OCI-M2 (cell line): ENCODE results near the gene WFIKKN1.
"Not testable (repeated sequence)": the region's sequence is repeated elsewhere in the genome, so short reads cannot be mapped to it uniquely, and the experiment has no call there.

Source experiments
- DNase-seq: peaks from one replicate; lab custom pipeline; 2025; ENCODE audit not compliant: unreplicated experiment; lab: John Stamatoyannopoulos, UW

The WFIKKN1 gene

GRCh38 chr16:593807-594206 lies 37.0 kb upstream of the WFIKKN1 start:
- no peak for DNase-seq

GRCh38 chr16:595094-595528 lies 35.7 kb upstream of the WFIKKN1 start:
- no peak for DNase-seq

- no peak for DNase-seq
Observed at GRCh38 chr16:595942-596735, 34.6 kb upstream of the WFIKKN1 start.

GRCh38 chr16:596736-597060 lies 34.1 kb upstream of the WFIKKN1 start:
- no peak for DNase-seq

GRCh38 chr16:597655-598054 lies 33.1 kb upstream of the WFIKKN1 start:
- DNase-seq, result not testable (repeated sequence)

GRCh38 chr16:598823-599739 lies 31.7 kb upstream of the WFIKKN1 start:
- no peak for DNase-seq

- DNase-seq, result no peak
Observed at GRCh38 chr16:600781-601180, 30.0 kb upstream of the WFIKKN1 start.

- no peak for DNase-seq
Observed at GRCh38 chr16:603933-604332, 26.9 kb upstream of the WFIKKN1 start.

- DNase-seq, result no peak
Observed at GRCh38 chr16:606656-607307, 24.0 kb upstream of the WFIKKN1 start.

- no peak for DNase-seq
Observed at GRCh38 chr16:608019-608418, 22.8 kb upstream of the WFIKKN1 start.

- DNase-seq, result no peak
Observed at GRCh38 chr16:609316-609715, 21.5 kb upstream of the WFIKKN1 start.

GRCh38 chr16:609984-610383 lies 20.8 kb upstream of the WFIKKN1 start:
- DNase-seq, result no peak

- DNase-seq, result no peak
Observed at GRCh38 chr16:610513-611381, 20.0 kb upstream of the WFIKKN1 start.

GRCh38 chr16:615122-615521 lies 15.7 kb upstream of the WFIKKN1 start:
- DNase-seq, result no peak

GRCh38 chr16:616733-617586 lies 13.8 kb upstream of the WFIKKN1 start:
- no peak for DNase-seq

- DNase-seq, result no peak
Observed at GRCh38 chr16:617855-618254, 12.9 kb upstream of the WFIKKN1 start.

- DNase-seq, result no peak
Observed at GRCh38 chr16:619476-620100, 11.2 kb upstream of the WFIKKN1 start.

- no peak for DNase-seq
Observed at GRCh38 chr16:620700-621525, 9.9 kb upstream of the WFIKKN1 start.
